ENCODE data around the gene PGP. TPM values are rescaled to one million over a fixed set of nuclear protein-coding genes. Genes with fewer than 3 reads are reported as not detected.

PGP gene
- total RNA-seq, 2 experiments from 2014 or later = 8.1 to 8.5 TPM

DNA sequence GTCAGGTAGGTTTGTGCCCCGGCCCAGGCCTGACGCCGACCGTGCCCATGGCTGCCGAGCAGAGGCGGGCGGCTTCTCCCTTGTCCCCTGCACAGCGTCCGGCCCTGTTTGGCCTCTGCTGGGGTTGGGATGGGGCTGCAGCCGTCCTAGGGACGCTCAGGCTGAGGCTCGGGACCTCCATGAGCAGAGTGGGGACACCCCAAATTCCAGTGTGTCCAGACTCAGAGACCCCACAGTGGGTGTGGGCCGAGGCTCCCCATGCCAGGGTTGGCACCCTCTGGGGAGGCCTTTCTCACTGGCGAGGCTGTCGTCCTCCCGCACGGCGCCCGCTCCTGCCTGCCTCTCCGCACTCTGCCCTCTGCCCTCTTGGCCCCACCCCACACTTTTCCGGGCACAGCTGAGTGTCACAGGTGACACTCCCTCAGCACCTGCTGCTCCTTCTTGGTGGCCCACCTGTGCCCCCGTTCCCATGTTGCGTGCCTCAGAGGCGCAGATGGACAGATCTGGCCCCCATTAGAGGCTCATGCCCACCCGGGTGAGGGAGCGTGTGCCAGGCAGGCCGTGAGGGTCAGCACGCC, 43.0 kb downstream of the PGP start:
- no peaks in the 10 kb centered on the region for H3K27me3 Mint-ChIP-seq
- H3K36me3 ChIP-seq (ENCODE audit: insufficient read depth, low read length) = peaks cover 64% of the 10 kb centered on the region
- CTCF ChIA-PET = no interaction called here

DNA sequence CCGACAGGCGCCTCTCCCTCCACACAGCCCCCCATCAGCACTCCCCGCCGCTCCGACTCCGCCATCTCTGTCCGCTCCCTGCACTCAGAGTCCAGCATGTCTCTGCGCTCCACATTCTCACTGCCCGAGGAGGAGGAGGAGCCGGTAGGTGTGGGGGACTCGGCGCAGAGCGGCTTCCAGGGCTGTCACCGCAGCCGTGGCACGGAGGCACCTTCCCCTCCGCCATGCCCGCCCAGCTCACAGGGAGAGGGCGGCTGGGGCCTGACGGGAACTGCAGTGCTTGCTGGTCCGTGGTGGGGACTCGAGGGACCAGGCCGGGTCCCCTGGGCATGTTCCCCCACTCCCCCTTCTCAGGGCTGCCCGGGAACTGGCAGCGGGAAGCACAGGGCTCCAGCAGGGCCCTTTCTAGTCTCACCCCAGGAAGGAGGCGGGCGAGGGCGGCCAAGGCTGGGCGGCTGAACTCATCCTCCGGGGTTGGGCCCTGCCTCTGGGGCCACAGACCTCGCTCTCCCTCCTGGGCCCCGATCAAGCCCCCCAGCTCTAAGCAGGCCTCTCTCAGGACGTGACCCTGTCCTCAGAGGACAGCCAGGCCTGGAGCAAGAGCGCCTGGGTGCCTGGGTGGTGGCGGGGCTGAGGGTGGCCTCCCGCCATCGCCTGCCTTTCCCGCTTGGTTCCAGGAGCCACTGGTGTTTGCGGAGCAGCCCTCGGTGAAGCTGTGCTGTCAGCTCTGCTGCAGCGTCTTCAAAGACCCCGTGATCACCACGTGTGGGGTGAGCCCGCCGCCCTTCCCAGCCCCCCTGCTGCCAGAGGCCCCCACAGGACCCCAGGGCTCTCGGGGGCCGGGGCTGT, 43.8 kb downstream of the PGP start:
- H3K4me3 ChIP-seq (ENCODE audit: low read length) = no peak overlapping the region
- H3K9me3 ChIP-seq (ENCODE audit: control insufficient read depth in 1 of 2, insufficient read depth in 1 of 2, low read length in 2 of 2) = no peaks in the 10 kb centered on the region
- H3K27me3 ChIP-seq (ENCODE audit: control insufficient read depth in 1 of 2, insufficient read depth in 2 of 2, low read length in 2 of 2) = no peaks in the 10 kb centered on the region
- no peaks in the 10 kb centered on the region for H3K4me1 Mint-ChIP-seq (ENCODE audit: low read depth)
- DNase-seq = no peak
- intact Hi-C loops (cut with DNase I, micrococcal nuclease) = no loop called here
- no peaks in the 10 kb centered on the region for H3K4me1 ChIP-seq (ENCODE audit: insufficient read depth, low read length)
- H3K9me3 Mint-ChIP-seq = no peaks in the 10 kb centered on the region
- H3K36me3 ChIP-seq (ENCODE audit: insufficient read depth, low read length) = peaks cover 65% of the 10 kb centered on the region
- no peak overlapping the region for H3K27ac Mint-ChIP-seq
- ATAC-seq (ENCODE audit: poor library complexity) = no peak
- no peak overlapping the region for H3K4me3 Mint-ChIP-seq
- H3K27ac ChIP-seq (ENCODE audit: low read depth in 1 of 2, low read length in 2 of 2) = no peak overlapping the region
- no peaks in the 10 kb centered on the region for H3K27me3 Mint-ChIP-seq
- TF ChIP-seq, protein P1, sequence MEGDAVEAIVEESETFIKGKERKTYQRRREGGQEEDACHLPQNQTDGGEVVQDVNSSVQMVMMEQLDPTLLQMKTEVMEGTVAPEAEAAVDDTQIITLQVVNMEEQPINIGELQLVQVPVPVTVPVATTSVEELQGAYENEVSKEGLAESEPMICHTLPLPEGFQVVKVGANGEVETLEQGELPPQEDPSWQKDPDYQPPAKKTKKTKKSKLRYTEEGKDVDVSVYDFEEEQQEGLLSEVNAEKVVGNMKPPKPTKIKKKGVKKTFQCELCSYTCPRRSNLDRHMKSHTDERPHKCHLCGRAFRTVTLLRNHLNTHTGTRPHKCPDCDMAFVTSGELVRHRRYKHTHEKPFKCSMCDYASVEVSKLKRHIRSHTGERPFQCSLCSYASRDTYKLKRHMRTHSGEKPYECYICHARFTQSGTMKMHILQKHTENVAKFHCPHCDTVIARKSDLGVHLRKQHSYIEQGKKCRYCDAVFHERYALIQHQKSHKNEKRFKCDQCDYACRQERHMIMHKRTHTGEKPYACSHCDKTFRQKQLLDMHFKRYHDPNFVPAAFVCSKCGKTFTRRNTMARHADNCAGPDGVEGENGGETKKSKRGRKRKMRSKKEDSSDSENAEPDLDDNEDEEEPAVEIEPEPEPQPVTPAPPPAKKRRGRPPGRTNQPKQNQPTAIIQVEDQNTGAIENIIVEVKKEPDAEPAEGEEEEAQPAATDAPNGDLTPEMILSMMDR (IDR thresholded peaks at IDR 0.05) = no peak
- POLR2A ChIA-PET = no interaction called here
- peaks cover 13% of the 10 kb centered on the region for H3K36me3 Mint-ChIP-seq (ENCODE audit: low read depth)
- CTCF ChIA-PET = no interaction called here

More for the DNA sequence above, 43.0 kb downstream of the PGP start:
- H3K4me1 Mint-ChIP-seq (ENCODE audit: low read depth) = no peaks in the 10 kb centered on the region
- H3K27ac ChIP-seq (ENCODE audit: low read depth in 1 of 2, low read length in 2 of 2) = no peak overlapping the region
- POLR2A ChIA-PET = no interaction called here
- H3K4me1 ChIP-seq (ENCODE audit: insufficient read depth, low read length) = no peaks in the 10 kb centered on the region
- no peak overlapping the region for H3K4me3 Mint-ChIP-seq
- ATAC-seq (ENCODE audit: poor library complexity) = no peak
- H3K9me3 Mint-ChIP-seq = no peaks in the 10 kb centered on the region
- H3K27ac Mint-ChIP-seq = no peak overlapping the region
- peaks cover 9% of the 10 kb centered on the region for H3K36me3 Mint-ChIP-seq (ENCODE audit: low read depth)
- TF ChIP-seq, protein P1 (IDR thresholded peaks at IDR 0.05) = no peak
- no peak for DNase-seq
- H3K4me3 ChIP-seq (ENCODE audit: low read length) = no peak overlapping the region
- no peaks in the 10 kb centered on the region for H3K9me3 ChIP-seq (ENCODE audit: control insufficient read depth in 1 of 2, insufficient read depth in 1 of 2, low read length in 2 of 2)
- intact Hi-C loops (cut with DNase I, micrococcal nuclease) = no loop called here
- H3K27me3 ChIP-seq (ENCODE audit: control insufficient read depth in 1 of 2, insufficient read depth in 2 of 2, low read length in 2 of 2) = no peaks in the 10 kb centered on the region

DNA sequence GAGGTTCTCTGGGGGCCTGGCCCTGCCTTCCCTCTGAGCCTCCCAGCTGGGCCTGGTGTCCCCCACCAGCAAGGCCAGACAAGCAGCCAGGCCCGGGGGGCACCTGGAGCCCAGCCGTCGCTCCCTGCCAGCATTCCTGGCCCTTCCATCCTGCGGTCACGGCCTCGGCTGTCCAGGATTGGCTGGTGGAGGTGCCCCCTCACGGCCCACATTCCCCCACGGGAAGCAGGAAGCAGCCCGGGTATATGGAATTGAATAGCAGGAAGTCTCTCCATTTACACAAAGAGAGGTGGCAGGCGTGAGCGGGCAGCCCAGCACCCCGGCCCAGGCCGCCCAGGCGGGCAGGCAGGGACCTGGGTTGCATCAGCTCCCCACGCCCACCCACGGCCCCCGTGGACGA, 44.6 kb downstream of the PGP start:
- intact Hi-C loops (cut with DNase I, micrococcal nuclease) = no loop called here
- ATAC-seq (ENCODE audit: poor library complexity) (no peak), DNase-seq (no peak)
- TF ChIP-seq, protein P1 (IDR thresholded peaks at IDR 0.05) = no peak
- Histone ChIP-seq H3K27me3 (ENCODE audit: control insufficient read depth in 1 of 2, insufficient read depth in 2 of 2, low read length in 2 of 2) (no peaks in the 10 kb centered on the region), H3K36me3 (ENCODE audit: insufficient read depth, low read length) (peaks cover 61% of the 10 kb centered on the region), H3K4me3 (ENCODE audit: low read length) (no peak overlapping the region), H3K9me3 (ENCODE audit: control insufficient read depth in 1 of 2, insufficient read depth in 1 of 2, low read length in 2 of 2) (no peaks in the 10 kb centered on the region), H3K27ac (ENCODE audit: low read depth in 1 of 2, low read length in 2 of 2) (no peak overlapping the region), H3K4me1 (ENCODE audit: insufficient read depth, low read length) (no peaks in the 10 kb centered on the region)
- Mint-ChIP-seq H3K4me1 (ENCODE audit: low read depth) (no peaks in the 10 kb centered on the region), H3K36me3 (ENCODE audit: low read depth) (peaks cover 13% of the 10 kb centered on the region), H3K4me3 (no peak overlapping the region), H3K27me3 (no peaks in the 10 kb centered on the region), H3K9me3 (no peaks in the 10 kb centered on the region), H3K27ac (no peak overlapping the region)
- ChIA-PET CTCF (no interaction called here), POLR2A (no interaction called here)
